ENCODE results near the gene ATXN7. TPM values are rescaled to one million over a fixed set of nuclear protein-coding genes. Genes with fewer than 3 reads are reported as not detected.

Gene ATXN7
- polyA plus RNA-seq, 1 donor from 2014 or later: 6.7 TPM

GRCh38 chr3:63911873-63912767, 48.5 kb downstream of the ATXN7 start, which contains the start of gene SCAANT1:
Gene SCAANT1 (minus strand): TSS chr3:63912383.
- peak within 1 kb of the TSS; percentile 73 for H3K9ac ChIP-seq (ENCODE audit: low read length)
- H3K9me2 ChIP-seq (ENCODE audit: insufficient read depth, low read length): no peaks in the 10 kb centered on the region
- no peaks in the 10 kb centered on the region for H4K20me1 ChIP-seq (ENCODE audit: insufficient read depth)
- peak within 1 kb of the TSS; percentile 24 for H3K27ac ChIP-seq (ENCODE audit: low read length)
- H2AFZ ChIP-seq (ENCODE audit: low read depth, low read length): peak within 1 kb of the TSS; percentile 21
- H3K79me2 ChIP-seq (replicated peaks; ENCODE audit: insufficient read depth, low read length): peaks cover 10% of the 10 kb centered on the region
- H3K4me3 ChIP-seq (ENCODE audit: low read length): peak within 1 kb of the TSS; percentile 86
- no peaks in the 10 kb centered on the region for H3K27me3 ChIP-seq (ENCODE audit: insufficient read depth, low read depth, low read length)
- H3K9me3 ChIP-seq (ENCODE audit: low read length): no peaks in the 10 kb centered on the region
- no peaks in the 10 kb centered on the region for H3K36me3 ChIP-seq (ENCODE audit: insufficient read depth, low read length)
- TF ChIP-seq POLR2AphosphoS5 (IDR thresholded peaks at IDR 0.05): peak; percentile 37
- peak; percentile 25 for TF ChIP-seq MXI1 (conservative IDR thresholded peaks at IDR 0.05; ENCODE audit: poor library complexity, severe bottlenecking)
- TF ChIP-seq CTCF (IDR thresholded peaks at IDR 0.05; ENCODE audit: poor library complexity, severe bottlenecking): peak; percentile 29
- no peak for TF ChIP-seq TAF1 (IDR thresholded peaks at IDR 0.05; ENCODE audit: low read depth)
- TF ChIP-seq REST (IDR thresholded peaks at IDR 0.05; ENCODE audit: borderline replicate concordance): peak; percentile 17
- peak within 1 kb of the TSS; percentile 70 for H3K4me2 ChIP-seq (ENCODE audit: low read length)
- peaks cover 4% of the 10 kb centered on the region for H3F3A ChIP-seq (ENCODE audit: insufficient read depth, low read length, poor library complexity, severe bottlenecking)

DNA sequence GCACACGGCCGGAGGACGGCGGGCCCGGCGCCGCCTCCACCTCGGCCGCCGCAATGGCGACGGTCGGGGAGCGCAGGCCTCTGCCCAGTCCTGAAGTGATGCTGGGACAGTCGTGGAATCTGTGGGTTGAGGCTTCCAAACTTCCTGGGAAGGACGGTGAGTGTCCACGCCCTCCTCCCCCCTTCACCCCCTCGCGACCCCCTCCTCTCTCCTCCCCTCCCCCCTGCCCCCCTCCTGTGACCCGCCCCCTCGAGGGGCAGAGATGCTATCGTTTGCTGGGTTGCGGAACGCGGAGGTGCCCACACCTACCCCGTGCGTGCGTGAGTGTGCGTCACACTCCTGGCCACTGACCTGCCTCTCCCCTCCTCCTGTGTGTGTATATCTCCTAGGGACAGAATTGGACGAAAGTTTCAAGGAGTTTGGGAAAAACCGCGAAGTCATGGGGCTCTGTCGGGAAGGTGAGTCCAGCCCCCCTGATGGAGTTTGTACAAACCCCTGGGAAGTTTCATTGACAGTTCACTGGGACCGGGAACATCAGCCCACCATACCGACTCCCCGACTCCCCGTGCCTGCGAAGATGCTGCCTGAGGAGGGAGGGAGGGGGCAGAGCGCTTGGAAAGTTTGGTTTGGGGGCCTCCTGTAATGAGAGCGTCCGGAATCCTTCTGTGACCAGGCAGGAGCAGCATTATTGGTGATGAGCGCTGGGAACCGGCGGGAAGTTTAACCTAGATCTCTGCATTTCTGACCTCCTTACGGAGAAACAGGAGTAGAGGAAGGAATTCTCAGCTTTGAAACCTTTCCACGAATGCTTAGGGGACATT, 49.3 kb downstream of the ATXN7 start:
- Histone ChIP-seq H3K27me3 (ENCODE audit: insufficient read depth, low read depth, low read length) (no peaks in the 10 kb centered on the region), H4K20me1 (ENCODE audit: insufficient read depth) (no peaks in the 10 kb centered on the region), H3K9me3 (ENCODE audit: low read length) (no peaks in the 10 kb centered on the region), H2AFZ (ENCODE audit: low read depth, low read length) (no peak overlapping the region), H3F3A (ENCODE audit: insufficient read depth, low read length, poor library complexity, severe bottlenecking) (peaks cover 4% of the 10 kb centered on the region), H3K79me2 (replicated peaks; ENCODE audit: insufficient read depth, low read length) (peaks cover 10% of the 10 kb centered on the region), H3K9me2 (ENCODE audit: insufficient read depth, low read length) (no peaks in the 10 kb centered on the region), H3K27ac (ENCODE audit: low read length) (no peak overlapping the region), H3K36me3 (ENCODE audit: insufficient read depth, low read length) (no peaks in the 10 kb centered on the region), H3K4me3 (ENCODE audit: low read length) (peak overlapping the region; percentile 86), H3K4me2 (ENCODE audit: low read length) (peak overlapping the region; percentile 30), H3K9ac (ENCODE audit: low read length) (peak overlapping the region; percentile 73)
- TF ChIP-seq MXI1 (conservative IDR thresholded peaks at IDR 0.05; ENCODE audit: poor library complexity, severe bottlenecking): no peak
- no peak for TF ChIP-seq SMC3 (conservative IDR thresholded peaks at IDR 0.05; ENCODE audit: poor library complexity)
- no peak for TF ChIP-seq TAF1 (IDR thresholded peaks at IDR 0.05; ENCODE audit: low read depth)
